ENCODE data around the gene XPNPEP3. TPM values are rescaled to one million over a fixed set of nuclear protein-coding genes. Genes with fewer than 3 reads are reported as not detected.
A peak's percentile ranks its signal among the peaks of the same experiment; 100 is the strongest.
"Not testable (repeated sequence)": the region's sequence is repeated elsewhere in the genome, so short reads cannot be mapped to it uniquely, and the experiment has no call there.

Gene XPNPEP3
- total RNA-seq, 2 donors from 2014 or later = 27.6 to 32.7 TPM

DNA sequence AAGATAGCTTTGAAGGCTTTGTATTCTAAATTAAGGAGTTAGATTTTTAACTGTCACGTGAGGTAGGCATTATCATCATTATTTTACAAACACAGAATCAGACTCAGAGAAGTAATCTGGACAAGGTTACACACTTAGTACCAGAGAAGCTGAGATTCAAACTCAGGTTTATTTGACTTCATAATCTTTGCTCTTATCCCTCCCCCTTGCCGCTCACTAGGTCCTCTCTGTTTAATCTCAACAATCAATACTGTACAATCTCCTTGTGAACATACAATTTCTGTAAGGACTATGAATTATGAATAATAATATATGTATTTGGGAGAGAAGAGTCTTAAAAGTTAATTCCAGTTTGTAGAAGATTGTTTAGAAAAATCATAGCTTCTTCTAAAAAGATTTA is 10.2 kb downstream of the XPNPEP3 start:
- Mint-ChIP-seq H3K27me3 (ENCODE audit: insufficient read depth) (no peaks in the 10 kb centered on the region), H3K4me1 (peaks cover 3% of the 10 kb centered on the region), H3K4me3 (no peak overlapping the region), H3K27ac (no peak overlapping the region), H3K36me3 (ENCODE audit: low read depth) (peaks cover 21% of the 10 kb centered on the region), H3K9me3 (no peaks in the 10 kb centered on the region)
- 92% methylated on average over 2 of the region's 2 CpGs for WGBS, 2 experiments (ENCODE audit: insufficient coverage in 1 of 2, insufficient read length in 1 of 2)
- TF ChIP-seq, protein P1, sequence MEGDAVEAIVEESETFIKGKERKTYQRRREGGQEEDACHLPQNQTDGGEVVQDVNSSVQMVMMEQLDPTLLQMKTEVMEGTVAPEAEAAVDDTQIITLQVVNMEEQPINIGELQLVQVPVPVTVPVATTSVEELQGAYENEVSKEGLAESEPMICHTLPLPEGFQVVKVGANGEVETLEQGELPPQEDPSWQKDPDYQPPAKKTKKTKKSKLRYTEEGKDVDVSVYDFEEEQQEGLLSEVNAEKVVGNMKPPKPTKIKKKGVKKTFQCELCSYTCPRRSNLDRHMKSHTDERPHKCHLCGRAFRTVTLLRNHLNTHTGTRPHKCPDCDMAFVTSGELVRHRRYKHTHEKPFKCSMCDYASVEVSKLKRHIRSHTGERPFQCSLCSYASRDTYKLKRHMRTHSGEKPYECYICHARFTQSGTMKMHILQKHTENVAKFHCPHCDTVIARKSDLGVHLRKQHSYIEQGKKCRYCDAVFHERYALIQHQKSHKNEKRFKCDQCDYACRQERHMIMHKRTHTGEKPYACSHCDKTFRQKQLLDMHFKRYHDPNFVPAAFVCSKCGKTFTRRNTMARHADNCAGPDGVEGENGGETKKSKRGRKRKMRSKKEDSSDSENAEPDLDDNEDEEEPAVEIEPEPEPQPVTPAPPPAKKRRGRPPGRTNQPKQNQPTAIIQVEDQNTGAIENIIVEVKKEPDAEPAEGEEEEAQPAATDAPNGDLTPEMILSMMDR (conservative IDR thresholded peaks at IDR 0.05) = no peak
- Histone ChIP-seq H3K36me3 (ENCODE audit: control insufficient read depth, insufficient read depth, low read length) (peaks cover 28% of the 10 kb centered on the region), H3K27ac (ENCODE audit: low read depth, low read length) (no peak overlapping the region), H3K27me3 (ENCODE audit: control insufficient read depth, insufficient read depth, low read length, poor library complexity, severe bottlenecking) (no peaks in the 10 kb centered on the region), H3K9ac (ENCODE audit: extremely low read depth, low read length, poor library complexity, severe bottlenecking) (no peak overlapping the region), H3K4me1 (ENCODE audit: control insufficient read depth, insufficient read depth, low read length) (no peaks in the 10 kb centered on the region), H3K9me3 (ENCODE audit: control insufficient read depth, low read length) (no peaks in the 10 kb centered on the region), H3K4me3 (ENCODE audit: low read length) (no peak overlapping the region)
- DNase-seq = no peak

GRCh38 chr22:40868379-40868778 is 11.4 kb downstream of the XPNPEP3 start:
- 90 to 94% methylated on average over 5 of the region's 6 CpGs for WGBS, 2 experiments (ENCODE audit: insufficient coverage in 1 of 2, insufficient read length in 1 of 2)
- H3K27ac ChIP-seq (ENCODE audit: low read depth, low read length); H3K9me3 ChIP-seq (ENCODE audit: control insufficient read depth, low read length); H3K9ac ChIP-seq (ENCODE audit: extremely low read depth, low read length, poor library complexity, severe bottlenecking); H3K4me1 Mint-ChIP-seq; H3K4me3 Mint-ChIP-seq; H3K4me1 ChIP-seq (ENCODE audit: control insufficient read depth, insufficient read depth, low read length); H3K9me3 Mint-ChIP-seq; H3K4me3 ChIP-seq (ENCODE audit: low read length); DNase-seq; H3K27me3 ChIP-seq (ENCODE audit: control insufficient read depth, insufficient read depth, low read length, poor library complexity, severe bottlenecking); H3K27me3 Mint-ChIP-seq (ENCODE audit: insufficient read depth): not testable (repeated sequence)
- peak overlapping the region; percentile 24 for H3K27ac Mint-ChIP-seq
- H3K36me3 ChIP-seq (ENCODE audit: control insufficient read depth, insufficient read depth, low read length) = peaks cover 27% of the 10 kb centered on the region
- H3K36me3 Mint-ChIP-seq (ENCODE audit: low read depth) = peaks cover 19% of the 10 kb centered on the region

DNA sequence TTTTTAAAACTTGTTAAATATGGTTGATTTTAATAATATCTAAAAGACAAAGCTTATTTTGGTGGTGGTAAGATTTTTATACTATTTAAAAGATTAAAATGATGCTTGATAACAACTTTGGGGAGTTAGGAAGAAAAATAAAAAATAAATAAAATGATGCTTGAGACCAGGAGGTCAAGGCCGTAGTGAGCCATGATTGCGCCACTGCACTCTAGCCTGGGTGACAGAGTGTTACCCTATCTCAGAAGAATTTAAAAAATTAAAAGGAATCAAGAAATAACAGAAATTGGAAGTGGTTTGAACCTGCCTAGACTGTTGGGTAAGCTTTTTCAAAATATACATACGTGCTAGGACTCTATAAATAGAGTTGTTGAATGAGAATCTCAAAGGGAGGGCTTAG is 17.1 kb downstream of the XPNPEP3 start:
- no peaks in the 10 kb centered on the region for H3K27me3 Mint-ChIP-seq (ENCODE audit: insufficient read depth)
- H3K4me3 ChIP-seq (ENCODE audit: low read length) = no peak overlapping the region
- no peaks in the 10 kb centered on the region for H3K4me1 ChIP-seq (ENCODE audit: control insufficient read depth, insufficient read depth, low read length)
- H3K27ac Mint-ChIP-seq = no peak overlapping the region
- H3K9ac ChIP-seq (ENCODE audit: extremely low read depth, low read length, poor library complexity, severe bottlenecking) = no peak overlapping the region
- DNase-seq = no peak
- H3K36me3 Mint-ChIP-seq (ENCODE audit: low read depth) = peaks cover 19% of the 10 kb centered on the region
- TF ChIP-seq, protein P1 (conservative IDR thresholded peaks at IDR 0.05) = no peak
- H3K4me1 Mint-ChIP-seq = no peaks in the 10 kb centered on the region
- whole genome bisulfite sequencing, 2 experiments (ENCODE audit: insufficient coverage in 1 of 2, insufficient read length in 1 of 2) = 96 to 98% methylated on average over 3 of the region's 3 CpGs
- no peaks in the 10 kb centered on the region for H3K9me3 Mint-ChIP-seq
- no peaks in the 10 kb centered on the region for H3K9me3 ChIP-seq (ENCODE audit: control insufficient read depth, low read length)
- no peaks in the 10 kb centered on the region for H3K27me3 ChIP-seq (ENCODE audit: control insufficient read depth, insufficient read depth, low read length, poor library complexity, severe bottlenecking)
- no peak overlapping the region for H3K27ac ChIP-seq (ENCODE audit: low read depth, low read length)
- no peak overlapping the region for H3K4me3 Mint-ChIP-seq
- peaks cover 54% of the 10 kb centered on the region for H3K36me3 ChIP-seq (ENCODE audit: control insufficient read depth, insufficient read depth, low read length)

DNA sequence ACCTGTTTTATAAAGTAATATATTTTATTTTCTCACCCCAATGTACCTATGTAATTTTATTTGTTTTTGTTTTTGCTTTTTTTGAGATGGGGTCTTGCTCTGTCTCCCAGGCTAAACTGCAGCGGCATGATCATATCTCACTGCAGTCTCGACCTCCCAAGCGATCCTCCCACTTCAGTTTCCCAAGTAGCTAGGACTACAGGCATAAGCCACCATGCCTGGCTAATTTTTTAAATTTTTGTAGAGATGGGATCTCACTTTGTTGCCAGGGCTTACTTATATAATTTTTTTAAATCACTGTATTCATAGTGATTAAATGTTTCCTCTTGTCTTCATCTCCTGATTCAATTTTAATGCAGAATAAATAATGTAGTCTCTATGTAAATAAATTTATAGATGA is 18.2 kb downstream of the XPNPEP3 start:
- Histone ChIP-seq H3K4me1 (ENCODE audit: control insufficient read depth, insufficient read depth, low read length) (no peaks in the 10 kb centered on the region), H3K4me3 (ENCODE audit: low read length) (no peak overlapping the region), H3K27ac (ENCODE audit: low read depth, low read length) (no peak overlapping the region), H3K9ac (ENCODE audit: extremely low read depth, low read length, poor library complexity, severe bottlenecking) (no peak overlapping the region), H3K27me3 (ENCODE audit: control insufficient read depth, insufficient read depth, low read length, poor library complexity, severe bottlenecking) (no peaks in the 10 kb centered on the region), H3K9me3 (ENCODE audit: control insufficient read depth, low read length) (no peaks in the 10 kb centered on the region), H3K36me3 (ENCODE audit: control insufficient read depth, insufficient read depth, low read length) (peaks cover 46% of the 10 kb centered on the region)
- no peak overlapping the region for H3K4me3 Mint-ChIP-seq
- H3K9me3 Mint-ChIP-seq = no peaks in the 10 kb centered on the region
- H3K27ac Mint-ChIP-seq = no peak overlapping the region
- 100% methylated on average over 3 of the region's 3 CpGs; no CpG with 5 or more reads in 1 of the 2 experiments for WGBS, 2 experiments (ENCODE audit: insufficient coverage in 1 of 2, insufficient read length in 1 of 2)
- no peaks in the 10 kb centered on the region for H3K27me3 Mint-ChIP-seq (ENCODE audit: insufficient read depth)
- TF ChIP-seq, protein P1 (conservative IDR thresholded peaks at IDR 0.05) = no peak
- H3K36me3 Mint-ChIP-seq (ENCODE audit: low read depth) = peaks cover 17% of the 10 kb centered on the region
- no peak for DNase-seq
- H3K4me1 Mint-ChIP-seq = no peaks in the 10 kb centered on the region
